A673 (cell line): ENCODE measurements around the gene TBKBP1.

ENCODE experiments used
- EZH2 ChIP-seq: fragments of 200-600 bp; sonication (generic); IDR thresholded peaks from 2 replicates; pipeline ENCODE4 v1.6.1; 2017; ENCODE audit warnings: borderline replicate concordance, low read depth, mild to moderate bottlenecking, mixed read lengths, antibody characterized with exemption, low read length; ENCODE audit not compliant: poor library complexity, severe bottlenecking
- TF ChIP-seq, protein P1 (sequence below): fragments of 300-800, 200-600 bp; sonication (generic); conservative IDR thresholded peaks from 2 replicates; pipeline ENCODE4 v1.5.1; 2017; ENCODE audit warnings: low read depth, mild to moderate bottlenecking, antibody characterized with exemption, low read length, moderate library complexity, mixed read lengths

GRCh38 chr17:47704116-47704515 is 10.2 kb downstream of the TBKBP1 start:
- TF ChIP-seq, protein P1, sequence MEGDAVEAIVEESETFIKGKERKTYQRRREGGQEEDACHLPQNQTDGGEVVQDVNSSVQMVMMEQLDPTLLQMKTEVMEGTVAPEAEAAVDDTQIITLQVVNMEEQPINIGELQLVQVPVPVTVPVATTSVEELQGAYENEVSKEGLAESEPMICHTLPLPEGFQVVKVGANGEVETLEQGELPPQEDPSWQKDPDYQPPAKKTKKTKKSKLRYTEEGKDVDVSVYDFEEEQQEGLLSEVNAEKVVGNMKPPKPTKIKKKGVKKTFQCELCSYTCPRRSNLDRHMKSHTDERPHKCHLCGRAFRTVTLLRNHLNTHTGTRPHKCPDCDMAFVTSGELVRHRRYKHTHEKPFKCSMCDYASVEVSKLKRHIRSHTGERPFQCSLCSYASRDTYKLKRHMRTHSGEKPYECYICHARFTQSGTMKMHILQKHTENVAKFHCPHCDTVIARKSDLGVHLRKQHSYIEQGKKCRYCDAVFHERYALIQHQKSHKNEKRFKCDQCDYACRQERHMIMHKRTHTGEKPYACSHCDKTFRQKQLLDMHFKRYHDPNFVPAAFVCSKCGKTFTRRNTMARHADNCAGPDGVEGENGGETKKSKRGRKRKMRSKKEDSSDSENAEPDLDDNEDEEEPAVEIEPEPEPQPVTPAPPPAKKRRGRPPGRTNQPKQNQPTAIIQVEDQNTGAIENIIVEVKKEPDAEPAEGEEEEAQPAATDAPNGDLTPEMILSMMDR: no peak
- TF ChIP-seq EZH2: no peak
